HCT116 (cell line): ENCODE data around the gene DNAJC7. TPM values are rescaled to one million over a fixed set of nuclear protein-coding genes. Genes with fewer than 3 reads are reported as not detected.

Experiments used
- ATAC-seq: fragments of 200-7000 bp; cut with Tn5 transposase; 2 replicates; pipeline ENCODE4 v1.9.1; 2020; ENCODE audit warnings: mild to moderate bottlenecking, moderate library complexity
- BruUV-seq: library from RNA; stranded (reverse); fragments of 400-500 nt; replicated peaks from 2 replicates; lab custom pipeline; 2021; lab: Mats Ljungman, UMichigan
- CTCF ChIA-PET: fragments of 300-600 bp; sonication (Branson Sonifier 250); formaldehyde crosslinking; loops from one replicate; lab custom pipeline; 2021; ENCODE audit warnings: antibody characterized with exemption; lab: Charles Lee
- POLR2A ChIA-PET: fragments of 300-600, 350-600 bp; sonication (Branson Sonifier 250); formaldehyde crosslinking; loops from one replicate; lab custom pipeline; 2021; ENCODE audit warnings: antibody characterized with exemption; lab: Charles Lee
- RAD21 ChIA-PET, 2 experiments: fragments of 300-600 bp; sonication (Branson Sonifier 250); formaldehyde crosslinking; loops; one replicate each; lab custom pipeline; 2023; ENCODE audit warnings: low total read pairs in 2 of 2; ENCODE audit not compliant: uncharacterized antibody in 2 of 2, unreplicated experiment in 2 of 2, low non-redundant PET in 1 of 2; lab: Charles Lee
- DNase-seq: peaks from one replicate; pipeline ENCODE4 v3.0.0-alpha.2; 2010; ENCODE audit warnings: low read depth, low spot score
- H2AFZ ChIP-seq: fragments of 200-600 bp; shearing (Covaris generic), sonication (generic); 2 replicates; pipeline ENCODE4 v1.6.1; 2017; ENCODE audit warnings: low read depth, mixed run types, mixed read lengths, antibody characterized with exemption, low read length; ENCODE audit not compliant: poor library complexity, severe bottlenecking
- H3K27ac ChIP-seq: 2 replicates; pipeline ENCODE4 v1.5.1; 2012; ENCODE audit warnings: low read depth, low read length
- H3K27me3 ChIP-seq: fragments of 200-600 bp; sonication (generic); 2 replicates; pipeline ENCODE4 v1.6.1; 2016; ENCODE audit warnings: mixed run types, low read length, mixed read lengths; ENCODE audit not compliant: insufficient read depth
- H3K36me3 ChIP-seq, 2 experiments: fragments of 200-500 bp in 1 of 2; fragments of 200-600 bp in 1 of 2; sonication (Bioruptor generic) in 1 of 2; sonication (generic) in 1 of 2; 2 replicates each; pipeline versions ENCODE4 v1.5.1 to v1.6.1; 2014 to 2016; ENCODE audit warnings: low read length in 2 of 2, inconsistent platforms in 1 of 2, mixed read lengths in 1 of 2, mixed run types in 1 of 2; ENCODE audit not compliant: insufficient read depth in 2 of 2, control insufficient read depth in 1 of 2
- H3K4me1 ChIP-seq, 2 experiments: fragments of 200-600 bp in 1 of 2; sonication (generic) in 1 of 2; 2 replicates each; pipeline versions ENCODE4 v1.5.1 to v1.6.1; 2012 to 2017; ENCODE audit warnings: low read length in 2 of 2, inconsistent platforms in 1 of 2, mild to moderate bottlenecking in 1 of 2, mixed read lengths in 1 of 2, mixed run types in 1 of 2, moderate library complexity in 1 of 2; ENCODE audit not compliant: insufficient read depth in 2 of 2, control insufficient read depth in 1 of 2
- H3K4me2 ChIP-seq: fragments of 200-600 bp; sonication (generic); 2 replicates; pipeline ENCODE4 v1.6.1; 2017; ENCODE audit warnings: mixed run types, low read length, mixed read lengths
- H3K4me3 ChIP-seq, 2 experiments: fragments of 200-600 bp in 1 of 2; sonication (generic) in 1 of 2; replicated peaks in 1 of 2; 2 replicates each; pipeline ENCODE4 v1.5.1; 2011 to 2016; ENCODE audit warnings: low read length in 2 of 2, control low read depth in 1 of 2, low read depth in 1 of 2, mild to moderate bottlenecking in 1 of 2, mixed read lengths in 1 of 2, mixed run types in 1 of 2
- H3K79me2 ChIP-seq: fragments of 200-600 bp; sonication (generic); 2 replicates; pipeline ENCODE4 v1.6.1; 2017; ENCODE audit warnings: mild to moderate bottlenecking, mixed run types, low read length, moderate library complexity, mixed read lengths; ENCODE audit not compliant: insufficient read depth
- H3K9ac ChIP-seq: fragments of 200-600 bp; sonication (generic); 2 replicates; pipeline ENCODE4 v1.6.1; 2016; ENCODE audit warnings: low read length, mixed read lengths
- H3K9me2 ChIP-seq: fragments of 200-600 bp; sonication (generic), shearing (Covaris generic); 2 replicates; pipeline ENCODE4 v1.6.1; 2017; ENCODE audit warnings: mixed run types, mild to moderate bottlenecking, moderate library complexity; ENCODE audit not compliant: insufficient read depth
- H3K9me3 ChIP-seq, 2 experiments: fragments of 200-500 bp in 1 of 2; fragments of 200-600 bp in 1 of 2; sonication (Bioruptor generic) in 1 of 2; sonication (generic) in 1 of 2; 2 replicates each; pipeline ENCODE4 v1.6.1; 2014 to 2017; ENCODE audit warnings: low read length in 2 of 2, mixed read lengths in 2 of 2, inconsistent platforms in 1 of 2, low read depth in 1 of 2, mild to moderate bottlenecking in 1 of 2, mixed run types in 1 of 2, moderate library complexity in 1 of 2; ENCODE audit not compliant: control insufficient read depth in 1 of 2, insufficient read depth in 1 of 2
- H4K20me1 ChIP-seq: fragments of 200-600 bp; sonication (generic), shearing (Covaris generic); 2 replicates; pipeline ENCODE4 v1.6.1; 2017; ENCODE audit warnings: mixed run types, mild to moderate bottlenecking, moderate library complexity; ENCODE audit not compliant: insufficient read depth
- EGR1 ChIP-seq: IDR thresholded peaks from 2 replicates; pipeline ENCODE4 v1.6.1; 2012; ENCODE audit warnings: low read depth
- ELF1 ChIP-seq: IDR thresholded peaks from 2 replicates; pipeline ENCODE4 v1.6.1; 2012; ENCODE audit warnings: low read depth, borderline replicate concordance
- EZH2 ChIP-seq: fragments of 200-600 bp; sonication (generic); IDR thresholded peaks from 2 replicates; pipeline ENCODE4 v1.6.1; 2017; ENCODE audit warnings: antibody characterized with exemption, mixed run types
- EZH2phosphoT487 ChIP-seq: fragments of 200-600 bp; IDR thresholded peaks from 2 replicates; pipeline ENCODE4 v1.6.1; 2018; ENCODE audit warnings: antibody characterized with exemption, borderline replicate concordance
- JUND ChIP-seq: IDR thresholded peaks from 2 replicates; pipeline ENCODE4 v1.6.1; 2012
- POLR2A ChIP-seq: IDR thresholded peaks from 2 replicates; pipeline ENCODE4 v1.7.0; 2011; ENCODE audit warnings: borderline replicate concordance; ENCODE audit not compliant: insufficient read depth, insufficient read length; ENCODE audit errors: extremely low read depth
- POLR2AphosphoS5 ChIP-seq: IDR thresholded peaks from 2 replicates; pipeline ENCODE4 v1.6.1; 2011; ENCODE audit warnings: mild to moderate bottlenecking, low read depth, low read length, moderate library complexity
- RAD21 ChIP-seq: IDR thresholded peaks from 2 replicates; pipeline ENCODE4 v1.6.1; 2012; ENCODE audit warnings: low read depth, mild to moderate bottlenecking
- REST ChIP-seq: IDR thresholded peaks from 2 replicates; pipeline ENCODE4 v1.6.1; 2012; ENCODE audit warnings: low read depth
- ZFX ChIP-seq: fragments of 450-650 bp; IDR thresholded peaks from 2 replicates; pipeline ENCODE4 v1.6.1; 2017
- ZNF274 ChIP-seq: fragments of 200-500 bp; sonication (Bioruptor generic); IDR thresholded peaks from 2 replicates; pipeline ENCODE4 v1.6.1; 2014; ENCODE audit warnings: mild to moderate bottlenecking, low read depth, low read length, inconsistent platforms
- intact Hi-C: fragments of 100-400 bp; cut with micrococcal nuclease; formaldehyde crosslinking; loops from 2 replicates; pipeline ENCODE4 v1.10.0; 2022
- total RNA-seq: library from RNA; stranded (reverse); gene quantifications from one replicate; pipeline ENCODE4 v1.2.1, GENCODE V29; 2021; ENCODE audit not compliant: unreplicated experiment
- TF ChIP-seq, protein P1 (sequence below): IDR thresholded peaks from 2 replicates; pipeline ENCODE4 v1.6.1; 2011; ENCODE audit warnings: mild to moderate bottlenecking, low read length, moderate library complexity; ENCODE audit not compliant: insufficient replicate concordance; ENCODE audit errors: extremely low read depth

The DNAJC7 gene
- total RNA-seq, 1 experiment from 2014 or later: 113 TPM

- Histone ChIP-seq H3K27me3 (no peaks in the 10 kb centered on the region), H3K4me3 (no peak overlapping the region), H4K20me1 (no peaks in the 10 kb centered on the region), H3K79me2 (no peaks in the 10 kb centered on the region), H3K9me3 (no peaks in the 10 kb centered on the region), H3K27ac (no peak overlapping the region), H3K4me2 (no peak overlapping the region), H3K9me2 (no peaks in the 10 kb centered on the region), H3K36me3 (no peaks in the 10 kb centered on the region), H3K9ac (no peak overlapping the region), H2AFZ (no peak overlapping the region), H3K4me1 (no peaks in the 10 kb centered on the region)
- ATAC-seq (no peak), DNase-seq (no peak)
- intact Hi-C loops: no loop called here
- TF ChIP-seq ELF1 (no peak), RAD21 (no peak), POLR2A (no peak), EZH2phosphoT487 (no peak), EGR1 (no peak), REST (no peak), POLR2AphosphoS5 (no peak), ZNF274 (no peak), EZH2 (no peak), ZFX (no peak), JUND (no peak)
- TF ChIP-seq, protein P1, sequence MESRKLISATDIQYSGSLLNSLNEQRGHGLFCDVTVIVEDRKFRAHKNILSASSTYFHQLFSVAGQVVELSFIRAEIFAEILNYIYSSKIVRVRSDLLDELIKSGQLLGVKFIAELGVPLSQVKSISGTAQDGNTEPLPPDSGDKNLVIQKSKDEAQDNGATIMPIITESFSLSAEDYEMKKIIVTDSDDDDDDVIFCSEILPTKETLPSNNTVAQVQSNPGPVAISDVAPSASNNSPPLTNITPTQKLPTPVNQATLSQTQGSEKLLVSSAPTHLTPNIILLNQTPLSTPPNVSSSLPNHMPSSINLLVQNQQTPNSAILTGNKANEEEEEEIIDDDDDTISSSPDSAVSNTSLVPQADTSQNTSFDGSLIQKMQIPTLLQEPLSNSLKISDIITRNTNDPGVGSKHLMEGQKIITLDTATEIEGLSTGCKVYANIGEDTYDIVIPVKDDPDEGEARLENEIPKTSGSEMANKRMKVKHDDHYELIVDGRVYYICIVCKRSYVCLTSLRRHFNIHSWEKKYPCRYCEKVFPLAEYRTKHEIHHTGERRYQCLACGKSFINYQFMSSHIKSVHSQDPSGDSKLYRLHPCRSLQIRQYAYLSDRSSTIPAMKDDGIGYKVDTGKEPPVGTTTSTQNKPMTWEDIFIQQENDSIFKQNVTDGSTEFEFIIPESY: no peak
- RAD21 ChIA-PET: no interaction called here
- CTCF ChIA-PET: interaction anchor here (1.7 to 1.8 kb wide), 2 partner anchors 9 to 12 kb away, joined by 4 read pairs; no protein-coding TSS in a partner anchor
- BruUV-seq: no TSS peak
- POLR2A ChIA-PET: interaction anchor here (1.0 to 1.2 kb wide), 3 partner anchors 9 to 20 kb away, joined by 3 read pairs; partner anchors contain the start of gene NKIRAS2
These were observed 22.8 kb upstream of the DNAJC7 start for GRCh38 chr17:42039794-42040763.
